Measurements from ENCODE around the gene OGDH. TPM values are rescaled to one million over a fixed set of nuclear protein-coding genes. Genes with fewer than 3 reads are reported as not detected.

The OGDH gene
- total RNA-seq, result 100 to 1,000 TPM in 1 of 2 donors, 10 to 100 TPM in 1; 54.6 to 142 TPM
- polyA plus RNA-seq, result 10 to 100 TPM; 39.0 to 65.2 TPM
- long read RNA-seq, donor 1, full-length matches to known transcripts, result 1 of 1 reads
- long read RNA-seq, donor 1, partial matches to known transcripts, result 0 of 1 reads
- long read RNA-seq, donor 1, other reads (novel, unspliced or antisense), result 0 of 1 reads
- long read RNA-seq, donor 2, result 0 reads
- long read RNA-seq, donor 3, full-length matches to known transcripts, result 3 of 9 reads
- long read RNA-seq, donor 3, partial matches to known transcripts, result 6 of 9 reads
- long read RNA-seq, donor 3, other reads (novel, unspliced or antisense), result 0 of 9 reads
- long read RNA-seq, donor 4, result 0 reads
- long read RNA-seq, donor 5, full-length matches to known transcripts, result 4 of 4 reads
- long read RNA-seq, donor 5, partial matches to known transcripts, result 0 of 4 reads
- long read RNA-seq, donor 5, other reads (novel, unspliced or antisense), result 0 of 4 reads

- H3K36me3 ChIP-seq (ENCODE audit: control insufficient read depth in 4 of 4, insufficient read depth in 4 of 4, low read length in 4 of 4), result peaks cover 0 to 3% (median under 1%) of the 10 kb centered on the region in 4 donors
- no peaks in the 10 kb centered on the region for H3K9me3 ChIP-seq (ENCODE audit: control insufficient read depth in 4 of 4, insufficient read depth in 3 of 4, low read length in 3 of 4)
- WGBS, 2 donors, result 0% methylated on average over 62 to 86 of the region's 93 CpGs
- peak; percentile 99 to 100 (median 99) for DNase-seq
- TF ChIP-seq, protein P1, sequence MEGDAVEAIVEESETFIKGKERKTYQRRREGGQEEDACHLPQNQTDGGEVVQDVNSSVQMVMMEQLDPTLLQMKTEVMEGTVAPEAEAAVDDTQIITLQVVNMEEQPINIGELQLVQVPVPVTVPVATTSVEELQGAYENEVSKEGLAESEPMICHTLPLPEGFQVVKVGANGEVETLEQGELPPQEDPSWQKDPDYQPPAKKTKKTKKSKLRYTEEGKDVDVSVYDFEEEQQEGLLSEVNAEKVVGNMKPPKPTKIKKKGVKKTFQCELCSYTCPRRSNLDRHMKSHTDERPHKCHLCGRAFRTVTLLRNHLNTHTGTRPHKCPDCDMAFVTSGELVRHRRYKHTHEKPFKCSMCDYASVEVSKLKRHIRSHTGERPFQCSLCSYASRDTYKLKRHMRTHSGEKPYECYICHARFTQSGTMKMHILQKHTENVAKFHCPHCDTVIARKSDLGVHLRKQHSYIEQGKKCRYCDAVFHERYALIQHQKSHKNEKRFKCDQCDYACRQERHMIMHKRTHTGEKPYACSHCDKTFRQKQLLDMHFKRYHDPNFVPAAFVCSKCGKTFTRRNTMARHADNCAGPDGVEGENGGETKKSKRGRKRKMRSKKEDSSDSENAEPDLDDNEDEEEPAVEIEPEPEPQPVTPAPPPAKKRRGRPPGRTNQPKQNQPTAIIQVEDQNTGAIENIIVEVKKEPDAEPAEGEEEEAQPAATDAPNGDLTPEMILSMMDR (IDR thresholded peaks at IDR 0.05; ENCODE audit: control extremely low read depth, extremely low read depth), result no peak
- ATAC-seq (ENCODE audit: insufficient read depth, low FRiP score), result peak; percentile 98
- peak within 1 kb of the TSS; percentile 97 to 99 for H3K27ac ChIP-seq (ENCODE audit: low read depth in 1 of 2, low read length in 1 of 2)
- peaks cover 0 to 9% (median 3%) of the 10 kb centered on the region in 5 donors for H3K4me1 ChIP-seq (ENCODE audit: control insufficient read depth in 5 of 5, insufficient read depth in 5 of 5, low read length in 5 of 5)
- H3K27me3 ChIP-seq (ENCODE audit: control insufficient read depth in 3 of 3, insufficient read depth in 3 of 3, low read length in 2 of 3), result no peaks in the 10 kb centered on the region
- peak within 1 kb of the TSS; percentile 71 to 98 for H3K9ac ChIP-seq (ENCODE audit: insufficient read depth in 1 of 2, low read length in 2 of 2)
- H3K4me3 ChIP-seq, result peak within 1 kb of the TSS; percentile 80
Measured at GRCh38 chr7:44606341-44607140, at the start of gene OGDH. Gene OGDH, plus strand, starts transcription at chr7:44606627. Its CDS starts 17,717 bp downstream, at chr7:44624344.

DNA sequence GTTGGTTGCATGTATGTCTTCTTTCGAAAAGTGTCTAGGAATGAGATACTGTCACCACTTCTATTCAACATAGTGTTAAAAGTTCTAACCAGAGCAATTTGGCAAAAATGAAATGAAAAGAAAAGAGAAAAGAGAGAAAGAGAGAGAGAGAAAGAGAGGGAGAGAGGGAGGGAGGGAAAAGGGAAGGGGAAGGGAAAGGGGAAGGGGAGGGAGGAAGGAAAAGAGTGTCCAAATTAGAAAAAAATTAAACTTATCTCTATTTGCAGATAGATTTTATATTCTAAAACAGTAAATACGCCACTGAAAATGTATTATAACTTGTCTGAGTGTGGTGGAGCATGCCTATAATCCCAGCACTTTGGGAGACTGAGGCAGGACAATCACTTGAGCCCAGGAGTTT, 48.9 kb upstream of the OGDH start:
- Histone ChIP-seq H3K9ac (ENCODE audit: insufficient read depth in 1 of 2, low read length in 2 of 2) (no peak overlapping the region), H3K36me3 (ENCODE audit: control insufficient read depth in 4 of 4, insufficient read depth in 4 of 4, low read length in 4 of 4) (no peaks in the 10 kb centered on the region), H3K4me3 (no peak overlapping the region), H3K27me3 (ENCODE audit: control insufficient read depth in 3 of 3, insufficient read depth in 3 of 3, low read length in 2 of 3) (no peaks in the 10 kb centered on the region), H3K27ac (ENCODE audit: low read depth in 1 of 2, low read length in 1 of 2) (no peak overlapping the region), H3K4me1 (ENCODE audit: control insufficient read depth in 5 of 5, insufficient read depth in 5 of 5, low read length in 5 of 5) (no peaks in the 10 kb centered on the region), H3K9me3 (ENCODE audit: control insufficient read depth in 4 of 4, insufficient read depth in 3 of 4, low read length in 3 of 4) (no peaks in the 10 kb centered on the region)
- ATAC-seq (ENCODE audit: insufficient read depth, low FRiP score) (no peak), DNase-seq (no peak)
- 90 to 93% methylated on average over 2 of the region's 2 CpGs for WGBS, 2 donors
- TF ChIP-seq, protein P1 (IDR thresholded peaks at IDR 0.05; ENCODE audit: control extremely low read depth, extremely low read depth), result no peak

- no peak overlapping the region for H3K27ac ChIP-seq (ENCODE audit: low read depth in 1 of 2, low read length in 1 of 2)
- peaks cover 0 to 5% (median 2%) of the 10 kb centered on the region in 4 donors for H3K36me3 ChIP-seq (ENCODE audit: control insufficient read depth in 4 of 4, insufficient read depth in 4 of 4, low read length in 4 of 4)
- H3K9ac ChIP-seq (ENCODE audit: insufficient read depth in 1 of 2, low read length in 2 of 2), result no peak overlapping the region
- no peak for ATAC-seq (ENCODE audit: insufficient read depth, low FRiP score)
- H3K9me3 ChIP-seq (ENCODE audit: control insufficient read depth in 4 of 4, insufficient read depth in 3 of 4, low read length in 3 of 4), result no peaks in the 10 kb centered on the region
- H3K4me3 ChIP-seq, result no peak overlapping the region
- no peaks in the 10 kb centered on the region for H3K27me3 ChIP-seq (ENCODE audit: control insufficient read depth in 3 of 3, insufficient read depth in 3 of 3, low read length in 2 of 3)
- no peaks in the 10 kb centered on the region for H3K4me1 ChIP-seq (ENCODE audit: control insufficient read depth in 5 of 5, insufficient read depth in 5 of 5, low read length in 5 of 5)
- TF ChIP-seq, protein P1 (IDR thresholded peaks at IDR 0.05; ENCODE audit: control extremely low read depth, extremely low read depth), result no peak
- DNase-seq, result no peak
- WGBS, 2 donors, result 90 to 96% methylated on average over 4 of the region's 4 CpGs
Measured at GRCh38 chr7:44559485-44559884, 46.9 kb upstream of the OGDH start.
